HFF-Myc (cell line): ENCODE results near the gene FAM114A2.
A peak's percentile ranks its signal among the peaks of the same experiment; 100 is the strongest.

Experiments used
- DNase-seq: peaks from one replicate; pipeline ENCODE4 v3.0.0-alpha.2; 2011; ENCODE audit warnings: low read depth; ENCODE audit errors: extremely low read depth
- H3K4me3 ChIP-seq: replicated peaks from 2 replicates; pipeline ENCODE4 v1.5.1; 2011; ENCODE audit warnings: low read depth, mild to moderate bottlenecking, control low read depth, low read length
- TF ChIP-seq, protein P1 (sequence below): IDR thresholded peaks from 2 replicates; pipeline ENCODE4 v1.5.1; 2012; ENCODE audit warnings: mild to moderate bottlenecking, low read depth, low read length, control low read depth; ENCODE audit errors: missing control alignments

The FAM114A2 gene

DNA sequence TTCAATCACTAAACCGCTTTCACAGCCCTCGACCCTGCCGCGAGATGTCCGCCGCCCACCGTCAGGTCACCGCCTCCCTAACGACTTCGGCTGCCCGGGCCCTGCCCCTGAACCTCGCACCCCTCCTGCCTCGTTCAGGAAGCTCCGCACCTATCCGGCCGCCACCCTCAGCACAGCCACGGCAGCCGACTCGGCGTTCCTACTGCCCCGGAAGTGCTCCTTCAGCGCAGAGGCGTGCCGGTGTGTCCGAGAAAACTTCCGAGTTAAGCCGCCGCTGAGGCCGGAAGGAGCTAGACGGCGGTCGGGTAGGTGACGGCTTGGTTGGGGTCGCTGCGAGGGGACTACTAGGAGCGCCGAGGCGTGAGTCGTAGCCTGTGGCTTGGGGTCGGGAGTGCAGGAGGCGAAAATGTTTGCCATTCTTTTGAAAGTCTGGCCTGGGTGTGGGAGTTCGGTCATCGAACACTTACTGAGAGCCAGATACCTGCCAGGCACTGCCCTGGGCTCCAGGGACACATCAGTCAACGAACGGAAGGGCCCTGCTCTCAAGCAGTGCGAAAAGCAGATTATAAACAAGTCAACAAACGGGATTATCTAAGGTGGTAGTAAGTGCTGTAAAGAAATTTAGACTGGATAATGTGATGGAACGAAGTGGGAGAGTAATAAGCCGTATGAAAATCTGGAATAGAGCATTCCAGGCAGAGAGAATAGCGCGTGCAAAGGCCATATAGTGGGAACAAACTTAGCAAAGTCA, at the start of gene FAM114A2, which contains the start of gene MFAP3:
Gene FAM114A2 (minus strand): TSS at position 204 of the 751 bp plus-strand sequence. CDS start 3,957 bp downstream, outside the sequence.
Gene MFAP3 (plus strand): TSS at position 261 of the 751 bp plus-strand sequence. CDS start 10,756 bp downstream, outside the sequence.
- TF ChIP-seq, protein P1, sequence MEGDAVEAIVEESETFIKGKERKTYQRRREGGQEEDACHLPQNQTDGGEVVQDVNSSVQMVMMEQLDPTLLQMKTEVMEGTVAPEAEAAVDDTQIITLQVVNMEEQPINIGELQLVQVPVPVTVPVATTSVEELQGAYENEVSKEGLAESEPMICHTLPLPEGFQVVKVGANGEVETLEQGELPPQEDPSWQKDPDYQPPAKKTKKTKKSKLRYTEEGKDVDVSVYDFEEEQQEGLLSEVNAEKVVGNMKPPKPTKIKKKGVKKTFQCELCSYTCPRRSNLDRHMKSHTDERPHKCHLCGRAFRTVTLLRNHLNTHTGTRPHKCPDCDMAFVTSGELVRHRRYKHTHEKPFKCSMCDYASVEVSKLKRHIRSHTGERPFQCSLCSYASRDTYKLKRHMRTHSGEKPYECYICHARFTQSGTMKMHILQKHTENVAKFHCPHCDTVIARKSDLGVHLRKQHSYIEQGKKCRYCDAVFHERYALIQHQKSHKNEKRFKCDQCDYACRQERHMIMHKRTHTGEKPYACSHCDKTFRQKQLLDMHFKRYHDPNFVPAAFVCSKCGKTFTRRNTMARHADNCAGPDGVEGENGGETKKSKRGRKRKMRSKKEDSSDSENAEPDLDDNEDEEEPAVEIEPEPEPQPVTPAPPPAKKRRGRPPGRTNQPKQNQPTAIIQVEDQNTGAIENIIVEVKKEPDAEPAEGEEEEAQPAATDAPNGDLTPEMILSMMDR = no peak
- peak within 1 kb of the TSS; percentile 57 for H3K4me3 ChIP-seq
- peak; percentile 52 for DNase-seq

DNA sequence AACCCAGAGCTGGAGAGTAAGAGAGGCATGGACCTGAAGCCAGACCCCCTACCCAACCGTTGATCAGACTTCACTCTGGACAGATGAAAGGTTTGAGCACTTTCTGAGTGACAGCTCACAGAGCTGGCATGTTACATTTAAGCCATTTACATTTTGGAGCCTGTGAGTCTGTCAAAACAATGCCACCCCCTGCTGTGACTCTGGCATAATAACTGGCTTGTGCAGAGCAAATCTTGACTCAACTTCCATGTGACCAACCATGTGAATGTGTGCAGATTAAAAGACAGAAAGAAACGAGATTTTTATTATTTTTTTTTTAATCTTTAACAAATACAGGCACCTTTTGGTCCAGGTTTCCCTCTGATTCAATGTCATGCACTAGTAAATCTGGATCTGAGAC, 48.5 kb upstream of the FAM114A2 start:
- H3K4me3 ChIP-seq = no peak overlapping the region
- no peak for DNase-seq
- TF ChIP-seq, protein P1 = no peak

DNA sequence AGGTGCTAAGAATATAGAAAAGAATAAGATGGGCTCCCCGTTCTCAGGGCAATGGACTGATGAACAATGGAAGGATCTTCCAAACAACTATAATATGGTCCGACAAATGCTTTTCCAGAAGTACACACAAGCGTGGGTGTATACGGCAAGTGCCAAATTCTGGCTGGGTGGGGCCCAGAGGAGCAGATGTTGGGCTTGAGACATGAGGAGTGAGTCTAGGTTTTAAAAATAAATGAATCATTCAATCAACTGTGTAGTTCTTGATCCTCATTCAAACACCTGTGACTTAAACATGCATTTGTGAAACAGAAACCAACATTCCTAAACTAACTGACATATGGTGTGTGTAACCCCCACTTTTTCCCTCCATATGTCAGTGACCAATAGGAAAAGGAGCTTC, 47.9 kb upstream of the FAM114A2 start:
- no peak overlapping the region for H3K4me3 ChIP-seq
- DNase-seq = peak; percentile 5
- TF ChIP-seq, protein P1 = no peak

DNA sequence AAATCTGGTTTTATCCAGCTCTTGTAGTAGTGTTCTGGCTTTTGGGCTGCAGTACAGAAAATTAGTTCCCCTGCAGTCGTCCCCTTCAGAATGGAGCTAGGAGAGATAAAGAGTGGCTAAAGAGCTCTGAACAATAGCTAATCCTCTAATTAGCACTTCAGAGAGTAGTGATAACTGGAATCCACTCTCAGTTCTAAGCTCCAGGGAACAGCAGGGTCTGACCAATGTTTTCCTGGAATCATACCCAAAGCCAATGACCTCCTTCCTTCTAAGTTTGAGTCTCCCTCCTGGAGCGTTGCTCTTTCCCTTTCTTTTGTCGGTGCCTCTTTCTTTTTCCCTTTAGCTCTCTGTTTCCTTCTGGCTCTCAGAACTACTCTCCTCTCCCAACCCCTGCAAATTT, 47.4 kb upstream of the FAM114A2 start:
- no peak overlapping the region for H3K4me3 ChIP-seq
- TF ChIP-seq, protein P1 = no peak
- no peak for DNase-seq

DNA sequence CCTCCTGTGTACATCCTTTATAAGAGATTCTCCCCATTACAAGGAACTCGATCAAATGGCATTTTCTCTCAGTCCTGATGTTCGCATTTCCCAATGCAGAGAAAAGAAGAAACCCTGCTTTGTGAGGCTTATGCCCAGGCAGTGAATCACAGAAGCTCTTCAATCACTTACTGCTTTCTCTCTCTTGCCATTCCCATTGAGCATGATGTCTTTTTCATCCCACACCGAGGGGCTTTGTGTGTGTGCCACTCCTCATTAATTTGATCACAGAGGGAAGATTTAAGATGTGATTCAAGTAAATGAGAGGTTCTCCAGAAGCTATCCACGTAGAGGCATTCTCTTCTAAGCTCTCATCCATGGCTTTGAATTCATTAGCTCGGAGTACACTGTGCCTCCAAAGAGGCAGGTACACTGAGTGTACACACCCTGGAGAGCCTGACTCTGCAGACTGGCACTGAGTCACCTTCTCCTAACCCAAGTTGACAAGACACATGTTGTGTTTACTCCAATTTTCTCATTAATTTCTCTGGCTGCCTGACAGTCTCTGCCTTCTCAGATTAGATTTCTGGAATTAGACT, 45.4 kb upstream of the FAM114A2 start:
- TF ChIP-seq, protein P1 = no peak
- no peak overlapping the region for H3K4me3 ChIP-seq
- no peak for DNase-seq

DNA sequence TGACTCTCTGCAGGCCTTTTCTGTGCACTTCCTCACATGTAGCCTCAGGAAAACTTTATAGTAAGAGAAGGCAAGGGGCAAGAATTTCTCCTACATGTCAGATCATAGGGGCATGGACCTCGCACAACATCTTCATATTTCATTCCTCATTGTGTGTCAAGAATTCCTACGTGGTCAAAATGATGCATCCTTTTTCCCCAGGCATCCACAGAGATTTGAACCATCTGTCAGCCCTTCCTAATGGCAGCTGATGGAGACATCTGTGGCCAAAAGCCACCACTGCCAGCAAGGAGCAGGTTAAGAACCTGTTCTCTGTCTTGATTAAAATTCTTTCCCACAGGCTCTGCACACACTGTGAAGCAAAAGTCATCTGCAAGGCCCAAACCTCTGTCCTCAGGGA, 42.5 kb upstream of the FAM114A2 start:
- no peak for DNase-seq
- TF ChIP-seq, protein P1 = no peak
- H3K4me3 ChIP-seq = no peak overlapping the region
